HG02840 (cell line): ENCODE data around the gene ZNF530.

ENCODE experiments used
- ATAC-seq: cut with Tn5 transposase; IDR thresholded peaks from one replicate; pipeline ENCODE4 v1.9.1; 2021; ENCODE audit warnings: mild to moderate bottlenecking, moderate library complexity, moderate number of reproducible peaks; ENCODE audit not compliant: unreplicated experiment, low FRiP score

The ZNF530 gene

DNA sequence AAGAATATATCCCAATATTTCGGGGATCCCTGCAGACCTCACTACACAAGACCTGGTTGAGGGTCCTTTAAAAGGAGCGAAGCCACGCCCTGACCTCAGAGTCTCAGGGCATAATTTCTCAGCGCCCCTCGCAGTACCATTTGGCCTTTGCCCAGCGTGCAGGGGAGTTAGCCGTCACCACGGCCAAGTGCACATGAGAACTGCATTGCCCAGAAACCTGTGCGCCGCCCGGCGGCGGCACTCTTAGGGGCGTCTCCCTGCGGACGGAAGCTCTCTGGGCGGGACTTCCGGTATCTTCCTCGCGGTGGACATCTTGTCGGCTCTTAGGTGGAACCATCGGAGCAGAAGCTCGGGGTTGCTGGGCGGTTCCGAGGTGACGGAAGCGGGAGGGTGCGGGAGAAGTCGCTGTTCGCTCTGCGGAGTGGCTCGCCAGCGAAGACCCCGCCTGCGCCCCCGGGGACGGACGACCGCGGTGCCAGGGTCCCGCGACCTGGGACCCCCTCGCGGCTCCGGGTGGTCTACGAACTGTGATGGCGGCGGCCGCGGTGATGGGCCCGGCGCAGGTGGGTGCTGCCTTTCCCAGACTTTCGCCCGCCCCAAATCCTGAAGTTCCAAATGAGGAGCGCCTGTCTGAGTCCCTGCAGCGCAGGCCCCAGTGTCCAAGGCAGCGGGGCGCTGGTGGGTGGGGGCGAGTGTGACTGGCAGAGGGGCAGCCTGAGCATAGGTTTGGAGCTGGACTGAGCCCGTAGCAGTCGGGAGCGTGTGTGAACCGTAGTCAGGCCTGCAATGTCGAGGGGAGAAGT, 14.5 kb downstream of the ZNF530 start, which contains the start of gene ZNF134:
Gene ZNF134 (plus strand): TSS at position 302 of the 803 bp plus-strand sequence. CDS start 5,227 bp downstream, outside the sequence.
- ATAC-seq = peak; percentile 93

DNA sequence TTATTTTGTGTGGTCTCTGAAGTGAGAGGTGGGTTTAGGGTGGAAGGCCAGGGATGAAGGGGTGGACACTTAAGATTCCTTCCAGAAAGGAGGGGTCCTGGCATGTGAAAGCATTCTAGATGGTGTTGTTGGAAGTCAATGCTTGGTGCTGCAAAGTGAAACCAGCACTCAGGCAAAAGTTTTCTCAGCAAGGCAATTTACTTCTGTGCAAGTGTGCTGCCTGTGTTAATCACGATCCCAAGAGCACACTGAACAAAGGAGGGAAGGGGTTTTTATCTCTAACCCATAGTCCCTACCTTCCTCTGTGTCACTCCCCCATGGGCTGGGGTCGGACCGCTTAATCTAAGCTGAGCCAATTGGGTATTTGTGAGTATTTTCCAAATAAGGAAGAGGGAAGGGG, 15.7 kb downstream of the ZNF530 start:
- ATAC-seq = no peak

DNA sequence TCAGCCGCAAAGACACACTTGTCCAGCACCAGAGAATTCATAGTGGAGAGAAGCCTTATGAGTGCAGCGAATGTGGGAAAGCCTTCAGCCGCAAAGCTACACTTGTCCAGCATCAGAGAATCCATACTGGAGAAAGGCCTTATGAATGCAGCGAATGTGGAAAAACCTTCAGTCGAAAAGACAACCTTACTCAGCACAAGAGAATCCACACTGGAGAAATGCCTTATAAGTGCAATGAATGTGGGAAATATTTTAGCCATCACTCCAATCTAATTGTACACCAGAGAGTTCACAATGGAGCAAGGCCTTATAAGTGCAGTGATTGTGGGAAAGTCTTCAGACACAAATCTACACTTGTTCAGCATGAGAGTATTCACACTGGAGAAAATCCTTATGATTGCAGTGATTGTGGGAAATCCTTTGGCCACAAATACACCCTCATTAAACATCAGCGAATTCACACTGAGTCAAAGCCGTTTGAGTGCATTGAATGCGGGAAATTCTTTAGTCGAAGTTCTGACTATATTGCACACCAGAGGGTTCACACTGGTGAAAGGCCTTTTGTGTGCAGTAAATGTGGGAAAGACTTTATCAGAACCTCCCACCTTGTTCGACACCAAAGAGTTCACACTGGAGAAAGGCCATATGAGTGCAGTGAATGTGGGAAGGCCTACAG, 21.1 kb downstream of the ZNF530 start:
- no peak for ATAC-seq

DNA sequence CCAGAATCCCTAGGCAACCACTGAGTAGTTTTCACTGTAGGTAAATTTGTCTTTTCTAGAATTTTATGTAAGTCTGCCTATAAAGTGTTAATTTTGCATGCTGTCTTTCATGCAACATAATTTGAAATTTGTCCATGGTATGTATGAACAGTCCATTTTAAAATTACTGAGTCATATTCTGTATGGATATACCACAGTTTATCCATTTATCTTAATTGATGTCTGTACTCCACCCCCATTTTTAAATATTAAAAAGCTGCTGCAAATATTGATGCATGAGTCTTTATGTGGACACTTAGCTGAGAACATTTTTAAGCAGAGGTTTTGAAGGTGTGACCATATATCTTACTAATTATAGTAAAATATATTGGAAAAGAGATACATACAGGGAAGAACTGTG, 23.4 kb downstream of the ZNF530 start:
- no peak for ATAC-seq

DNA sequence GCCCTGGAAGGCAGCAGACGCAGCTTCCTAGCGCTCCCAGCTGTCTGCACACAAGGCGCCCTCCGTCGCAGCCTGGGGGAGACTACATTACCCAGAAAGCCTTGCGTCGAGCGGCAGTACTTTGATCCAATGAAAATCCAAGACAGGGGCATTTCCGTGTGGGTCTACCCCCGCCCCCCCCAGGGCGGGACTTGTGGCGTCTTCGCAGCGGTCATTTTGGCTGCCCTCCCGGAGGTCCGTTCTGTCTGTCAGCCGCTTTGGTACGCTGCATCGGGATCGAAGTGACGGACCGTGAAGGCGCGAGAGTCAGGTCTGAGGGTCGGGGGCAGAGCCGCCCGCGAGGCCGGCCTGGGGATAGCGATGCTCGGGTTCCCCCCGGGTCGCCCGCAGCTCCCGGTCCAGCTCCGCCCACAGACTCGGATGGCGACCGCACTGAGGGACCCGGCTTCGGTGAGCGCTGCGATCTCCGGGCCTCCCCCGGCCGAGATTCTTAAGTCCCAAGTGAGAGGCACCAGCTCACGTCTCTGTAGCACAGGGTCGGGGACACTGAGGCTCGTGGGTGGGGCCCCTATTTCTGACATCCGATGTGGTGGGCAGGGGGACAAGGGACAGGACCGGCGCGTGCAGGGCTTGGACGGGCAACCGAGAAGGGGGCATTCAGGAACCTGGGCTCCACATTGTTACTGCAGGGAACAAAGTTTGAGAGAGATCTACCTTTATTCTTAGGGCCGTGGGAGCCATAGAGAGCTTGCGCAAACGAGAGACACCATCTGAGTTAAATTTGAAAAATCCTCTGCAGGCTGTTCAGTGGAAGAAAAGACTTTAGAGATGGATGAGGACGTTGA, 33.5 kb downstream of the ZNF530 start, which contains the start of gene ZNF211:
Gene ZNF211 (plus strand): TSS at position 182 of the 845 bp plus-strand sequence. CDS start 179 bp downstream, at position 361.
- ATAC-seq = peak; percentile 93

DNA sequence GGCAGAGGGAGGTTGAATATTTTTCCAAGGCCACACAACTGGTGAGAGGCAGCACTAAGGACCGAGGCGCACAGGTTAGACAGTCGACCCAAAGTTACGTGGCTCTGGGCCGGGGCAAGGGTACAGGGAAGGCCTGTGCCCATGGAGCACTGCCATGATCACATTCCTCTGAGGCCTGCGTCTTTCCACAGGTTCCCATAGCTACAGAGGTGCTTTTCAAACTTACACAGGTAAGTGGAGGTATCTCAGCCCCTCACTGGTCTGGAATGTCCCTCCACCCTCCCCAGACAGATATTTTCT, 34.1 kb downstream of the ZNF530 start:
- no peak for ATAC-seq

DNA sequence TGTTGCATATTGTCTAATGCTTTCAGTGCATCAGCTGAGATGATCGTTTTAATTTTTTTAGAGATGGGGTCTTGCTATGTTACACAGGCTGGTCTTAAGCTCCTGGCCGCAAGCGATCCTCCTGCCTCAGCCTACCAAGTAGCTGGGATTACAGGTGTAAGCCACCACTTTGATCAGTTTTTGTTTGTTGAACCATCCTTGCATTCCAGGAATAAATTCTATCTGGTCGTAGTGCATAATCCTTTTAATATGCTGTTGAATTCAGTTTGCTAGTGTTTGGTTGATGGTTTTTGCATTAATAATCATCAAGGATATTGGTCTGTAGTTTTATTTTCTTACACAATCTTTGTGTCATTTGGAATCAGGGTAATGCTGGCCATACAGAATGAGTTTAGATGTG, 37.7 kb downstream of the ZNF530 start:
- ATAC-seq = no peak

DNA sequence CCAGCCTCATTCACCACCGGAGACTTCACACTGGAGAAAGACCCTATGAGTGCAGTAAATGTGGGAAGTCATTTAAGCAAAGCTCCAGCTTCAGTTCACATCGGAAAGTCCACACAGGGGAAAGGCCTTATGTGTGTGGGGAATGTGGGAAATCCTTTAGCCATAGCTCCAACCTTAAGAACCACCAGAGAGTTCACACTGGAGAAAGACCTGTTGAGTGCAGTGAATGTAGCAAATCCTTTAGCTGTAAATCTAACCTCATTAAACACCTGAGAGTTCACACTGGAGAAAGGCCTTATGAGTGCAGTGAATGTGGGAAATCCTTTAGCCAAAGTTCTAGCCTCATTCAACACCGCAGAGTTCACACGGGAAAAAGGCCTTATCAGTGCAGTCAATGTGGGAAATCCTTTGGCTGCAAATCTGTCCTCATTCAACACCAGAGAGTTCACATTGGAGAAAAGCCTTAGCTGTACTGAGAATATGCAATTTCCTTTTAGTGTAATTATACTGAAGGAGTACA, 42.1 kb downstream of the ZNF530 start:
- no peak for ATAC-seq

DNA sequence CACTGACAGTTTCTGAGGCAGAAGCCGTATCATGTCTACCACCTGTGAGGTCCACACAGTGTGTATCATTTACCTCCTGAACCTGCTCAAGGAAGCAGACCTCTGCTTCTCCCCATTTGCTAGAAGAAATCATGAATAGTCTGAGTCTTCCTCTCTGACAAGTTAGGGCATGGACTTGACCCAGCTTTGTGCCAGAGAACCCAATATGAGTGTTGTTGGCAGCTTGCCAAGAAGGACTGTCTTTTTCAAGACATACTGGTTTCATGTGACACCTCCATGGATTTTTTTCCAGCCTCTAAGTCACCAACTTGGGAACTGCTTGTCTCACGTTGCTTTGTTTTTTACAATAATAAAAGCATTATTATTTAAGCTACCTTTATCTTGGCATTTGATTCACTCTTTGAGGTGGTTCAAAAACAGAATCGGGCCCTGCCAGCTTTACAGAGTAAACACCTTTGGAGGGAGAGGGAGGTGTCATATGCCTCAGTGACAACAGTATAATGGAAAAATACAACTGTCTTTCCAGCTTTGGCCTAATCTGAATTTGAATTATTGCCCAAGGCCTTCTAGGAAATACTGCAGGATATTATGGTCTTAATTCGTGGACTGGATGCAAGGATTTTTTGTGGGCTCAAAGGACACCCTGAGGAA, 42.8 kb downstream of the ZNF530 start:
- ATAC-seq = no peak

DNA sequence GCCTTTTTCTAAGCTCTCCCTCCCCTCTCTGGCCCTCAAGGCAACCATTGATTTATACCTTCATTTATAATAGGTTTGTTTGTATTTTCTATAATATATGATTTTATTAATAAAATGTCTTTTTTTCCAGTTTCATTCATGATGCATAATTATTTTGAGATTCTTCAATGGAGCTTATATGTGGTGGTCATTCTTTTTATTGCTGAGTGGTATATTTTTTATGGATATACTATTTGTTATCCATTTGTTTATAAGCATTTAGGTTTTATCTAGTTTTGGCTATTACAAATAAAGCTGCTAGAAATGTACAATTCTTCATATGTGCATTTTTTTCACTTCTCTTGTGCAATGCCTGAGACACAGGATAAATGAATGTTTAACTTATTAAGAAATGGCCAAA, 44.0 kb downstream of the ZNF530 start:
- no peak for ATAC-seq

DNA sequence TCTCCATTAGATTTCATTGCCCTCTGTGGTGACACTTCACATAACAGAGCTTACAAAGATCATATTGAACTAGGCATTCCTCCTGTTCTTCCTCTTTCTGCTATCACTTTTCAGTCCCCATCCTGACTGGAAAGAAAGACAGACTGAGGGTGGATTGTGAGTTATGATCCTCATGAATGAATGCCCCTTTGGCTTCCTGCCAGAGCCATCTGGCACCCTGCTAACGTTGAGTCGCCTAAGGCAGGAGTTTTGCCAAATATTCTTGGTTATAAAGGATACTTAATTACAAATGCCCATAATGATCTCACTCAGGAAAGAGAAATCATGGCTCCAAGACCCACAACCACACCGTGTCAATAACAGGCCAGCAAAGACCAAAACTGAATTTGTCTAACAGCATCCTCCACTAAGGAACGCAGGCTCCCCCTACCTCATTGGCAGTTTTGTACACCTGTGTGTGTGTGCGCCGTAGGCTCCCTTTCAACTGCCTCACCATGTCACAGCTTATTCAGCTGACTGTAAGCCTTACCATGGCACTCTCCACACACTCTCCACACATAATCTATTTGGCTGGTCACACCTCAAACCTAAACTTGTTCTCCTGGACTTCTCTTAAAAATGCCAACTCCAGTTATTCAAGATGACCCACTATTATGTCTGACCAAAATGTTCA, 48.8 kb downstream of the ZNF530 start:
- ATAC-seq = no peak

DNA sequence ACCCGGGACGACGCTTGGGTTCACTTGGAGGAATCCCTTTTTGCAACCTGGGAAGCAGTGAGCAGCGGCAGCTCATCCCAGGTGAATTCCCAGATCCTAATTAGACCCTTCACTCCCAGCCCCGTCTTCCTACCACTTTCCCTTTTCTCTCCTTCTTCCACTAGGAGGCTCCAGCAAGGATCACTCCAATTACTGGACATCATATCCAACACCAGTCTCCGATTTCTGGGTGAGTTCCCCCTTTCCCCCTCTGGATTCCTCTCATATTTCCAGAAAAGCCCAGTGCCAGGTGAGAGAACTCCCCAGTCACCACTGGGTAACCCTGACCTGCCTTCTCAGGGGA, 51.9 kb downstream of the ZNF530 start:
- no peak for ATAC-seq

DNA sequence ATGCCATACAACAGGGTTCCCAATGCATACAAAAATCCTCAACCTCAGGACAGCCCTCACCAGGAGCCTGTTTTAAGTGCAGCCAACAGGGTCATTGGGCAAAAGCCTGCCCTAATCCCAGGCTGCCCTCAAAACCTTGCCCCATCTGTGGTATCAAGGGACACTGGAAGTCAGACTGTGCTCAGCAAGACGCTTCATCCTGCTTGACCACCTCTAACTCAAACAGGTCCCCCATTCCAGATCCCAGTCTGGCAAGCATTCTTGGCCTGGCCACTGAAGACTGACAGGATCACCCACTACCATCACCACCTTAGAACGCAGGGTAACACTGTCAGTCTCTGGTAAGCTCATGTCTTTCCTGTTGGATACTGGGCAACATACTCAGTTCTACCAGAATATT, 54.0 kb downstream of the ZNF530 start:
- ATAC-seq = no peak

DNA sequence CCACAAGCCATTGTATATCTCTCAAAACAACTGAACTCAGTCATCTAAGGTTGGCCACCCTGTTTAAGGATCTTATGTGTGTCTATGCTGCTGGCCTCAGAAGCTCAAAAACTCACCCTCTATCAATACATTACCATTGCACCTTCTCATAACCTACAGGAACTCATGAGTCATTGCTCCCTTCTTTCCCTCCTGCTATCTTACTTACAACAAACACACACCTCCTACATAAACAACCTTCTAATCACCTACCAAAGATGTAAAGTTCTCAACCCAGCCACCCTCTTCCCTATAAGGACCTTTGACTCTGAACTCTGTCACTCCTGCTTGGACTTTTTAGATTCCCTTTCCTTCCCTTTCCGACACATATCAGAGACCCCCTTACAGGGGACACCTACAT, 55.8 kb downstream of the ZNF530 start:
- no peak for ATAC-seq

DNA sequence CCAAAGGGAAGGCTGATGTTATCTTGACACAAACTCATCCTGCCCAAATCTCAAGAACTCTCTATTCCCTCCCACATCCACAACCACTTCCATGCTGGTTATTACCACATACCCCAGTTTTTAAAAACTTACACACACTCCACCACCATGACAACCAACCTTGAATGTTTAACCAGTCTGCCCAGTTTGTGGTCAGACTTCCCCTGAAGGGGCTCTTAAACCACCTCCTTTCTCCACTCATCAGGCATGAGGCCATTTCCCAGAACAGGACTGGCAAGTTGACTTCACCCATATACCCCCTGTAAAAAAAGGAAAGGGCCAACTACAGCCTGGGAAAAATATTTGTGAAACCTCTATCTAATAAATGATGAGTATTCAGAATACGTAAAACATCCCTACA, 56.7 kb downstream of the ZNF530 start:
- ATAC-seq = no peak
